Thymus (tissue), 11 donors: Measurements from ENCODE around the gene TMED10. TPM values are rescaled to one million over a fixed set of nuclear protein-coding genes. Genes with fewer than 3 reads are reported as not detected.
A peak's percentile ranks its signal among the peaks of the same experiment; 100 is the strongest.
"Not testable (repeated sequence)": the region's sequence is repeated elsewhere in the genome, so short reads cannot be mapped to it uniquely, and the experiment has no call there.

ENCODE experiments used
- DNase-seq, 9 donors: peaks; one replicate each; pipeline ENCODE4 v3.0.0-alpha.2; 2013; ENCODE audit warnings: low spot score in 9 of 9, low read depth in 6 of 9, missing footprints in 1 of 9
- H3K27ac ChIP-seq, 2 donors: one replicate each; pipeline ENCODE4 v1.5.1; 2013; ENCODE audit warnings: control low read depth in 1 of 2, low read depth in 1 of 2, low read length in 1 of 2, mild to moderate bottlenecking in 1 of 2, moderate library complexity in 1 of 2
- H3K27me3 ChIP-seq, 2 donors: one replicate each; pipeline ENCODE4 v1.5.1; 2013; ENCODE audit warnings: low read length in 1 of 2; ENCODE audit not compliant: control insufficient read depth in 2 of 2, insufficient read depth in 1 of 2
- H3K36me3 ChIP-seq, 2 donors: one replicate each; pipeline ENCODE4 v1.5.1; 2013; ENCODE audit warnings: low read length in 1 of 2, mild to moderate bottlenecking in 1 of 2, moderate library complexity in 1 of 2; ENCODE audit not compliant: control insufficient read depth in 2 of 2, insufficient read depth in 2 of 2
- H3K4me1 ChIP-seq, 2 donors: one replicate each; pipeline ENCODE4 v1.5.1; 2013; ENCODE audit warnings: low read length in 2 of 2; ENCODE audit not compliant: control insufficient read depth in 2 of 2, insufficient read depth in 2 of 2
- H3K4me3 ChIP-seq, 2 donors: one replicate each; pipeline ENCODE4 v1.5.1; 2013; ENCODE audit warnings: low read length in 2 of 2, control low read depth in 1 of 2, mild to moderate bottlenecking in 1 of 2
- H3K9me3 ChIP-seq, 2 donors: one replicate each; pipeline ENCODE4 v1.5.1; 2013; ENCODE audit warnings: low read length in 1 of 2, mild to moderate bottlenecking in 1 of 2; ENCODE audit not compliant: control insufficient read depth in 2 of 2, insufficient read depth in 1 of 2
- WGBS: extraction: QIAGEN DNeasy Blood & Tissue Kit; methylation state at CpG from one replicate; pipeline ENCODE4 v1.1.7; 2013; 5-methylcytosine and 5-hydroxymethylcytosine counted together
- polyA plus RNA-seq: library from polyadenylated mRNA; stranded (reverse); fragments of 200-250 nt; gene quantifications from one replicate; pipeline ENCODE4 v1.2.3, GENCODE V29; 2013
- total RNA-seq: library from RNA; stranded (reverse); fragments of 120-200 nt; gene quantifications from one replicate; pipeline ENCODE4 v1.2.4, GENCODE V29; 2013
- donor health status: healthy.

The TMED10 gene
- total and polyA plus RNA-seq, 2 donors, result 122 to 146 TPM

- WGBS, result 97% methylated on average over 6 of the region's 6 CpGs
- no peaks in the 10 kb centered on the region for H3K9me3 ChIP-seq
- no peak overlapping the region for H3K27ac ChIP-seq
- DNase-seq, result no peak
- H3K4me3 ChIP-seq, result no peak overlapping the region
- H3K36me3 ChIP-seq, result peaks cover 0 to 5% of the 10 kb centered on the region in 2 donors
- no peaks in the 10 kb centered on the region for H3K27me3 ChIP-seq
- peaks cover 19 to 22% of the 10 kb centered on the region in 2 donors for H3K4me1 ChIP-seq
Measured at GRCh38 chr14:75158843-75159614, 17.4 kb downstream of the TMED10 start.

- H3K4me1 ChIP-seq, result peaks cover 19% of the 10 kb centered on the region in 2 donors
- H3K9me3 ChIP-seq, result no peaks in the 10 kb centered on the region
- 31% methylated on average over 3 of the region's 3 CpGs for WGBS
- no peak overlapping the region for H3K4me3 ChIP-seq
- peak in 7 of 9 donors; percentile 33 to 82 (median 59) for DNase-seq
- no peak overlapping the region for H3K27ac ChIP-seq
- peaks cover 0 to 4% of the 10 kb centered on the region in 2 donors for H3K36me3 ChIP-seq
- H3K27me3 ChIP-seq, result no peaks in the 10 kb centered on the region
Measured at GRCh38 chr14:75156901-75157300, 19.5 kb downstream of the TMED10 start.

DNA sequence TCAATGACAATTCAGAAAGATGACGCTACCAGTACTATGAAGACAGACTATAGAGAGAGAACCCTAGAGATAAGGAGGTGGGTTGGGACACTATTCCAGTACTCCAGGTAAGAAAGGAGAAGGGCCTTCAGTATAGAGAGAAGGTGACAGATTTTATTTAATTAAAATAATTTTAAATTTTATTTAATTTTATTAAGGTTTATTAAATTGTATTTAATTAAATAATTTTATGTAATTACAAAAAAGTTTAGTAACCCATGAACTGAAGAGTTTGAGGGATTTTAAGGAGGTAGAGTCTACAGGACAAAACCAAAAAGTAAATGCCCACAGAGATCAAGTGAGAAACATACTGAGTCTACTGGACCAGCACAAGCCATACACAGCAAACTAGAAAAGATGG lies 20.3 kb downstream of the TMED10 start:
- H3K4me3 ChIP-seq, result no peak overlapping the region
- H3K27me3 ChIP-seq, result no peaks in the 10 kb centered on the region
- no peak overlapping the region for H3K27ac ChIP-seq
- no peak for DNase-seq
- 100% methylated on average over 1 of the region's 1 CpG for WGBS
- H3K4me1 ChIP-seq, result peaks cover 19% of the 10 kb centered on the region in 2 donors
- peaks cover 4 to 8% of the 10 kb centered on the region in 2 donors for H3K36me3 ChIP-seq
- no peaks in the 10 kb centered on the region for H3K9me3 ChIP-seq

DNA sequence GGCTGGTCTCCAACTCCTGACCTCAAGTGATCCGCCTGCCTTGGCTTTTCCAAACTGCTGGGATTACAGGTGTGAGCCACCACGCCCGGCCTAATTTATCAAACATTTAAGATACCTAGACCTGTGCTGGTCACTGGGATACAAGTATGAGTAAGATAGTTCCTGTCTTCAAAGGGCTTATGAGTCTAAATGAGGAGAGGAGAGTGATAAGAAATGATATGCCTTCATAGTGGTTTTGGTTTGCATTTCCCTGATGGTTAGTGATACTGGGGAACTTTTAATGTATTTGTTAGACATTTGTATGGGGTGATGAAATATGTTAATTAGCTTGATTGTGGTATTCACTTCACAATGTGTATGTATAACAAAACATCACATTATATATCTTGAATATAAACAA lies 21.2 kb downstream of the TMED10 start:
- Histone ChIP-seq H3K36me3 (peaks cover 6 to 14% of the 10 kb centered on the region in 2 donors), H3K4me1 (peaks cover 14 to 16% of the 10 kb centered on the region in 2 donors), H3K27ac (no peak overlapping the region), H3K27me3 (no peaks in the 10 kb centered on the region), H3K4me3 (no peak overlapping the region), H3K9me3 (no peaks in the 10 kb centered on the region)
- 94% methylated on average over 3 of the region's 3 CpGs for WGBS
- no peak for DNase-seq

- no peak overlapping the region for H3K27ac ChIP-seq
- no peak overlapping the region for H3K4me3 ChIP-seq
- no peaks in the 10 kb centered on the region for H3K9me3 ChIP-seq
- peaks cover 11 to 15% of the 10 kb centered on the region in 2 donors for H3K4me1 ChIP-seq
- peaks cover 9 to 27% of the 10 kb centered on the region in 2 donors for H3K36me3 ChIP-seq
- no peak for DNase-seq
- no peaks in the 10 kb centered on the region for H3K27me3 ChIP-seq
- WGBS, result 97% methylated on average over 1 of the region's 1 CpG
Measured at GRCh38 chr14:75153295-75153694, 23.1 kb downstream of the TMED10 start.

DNA sequence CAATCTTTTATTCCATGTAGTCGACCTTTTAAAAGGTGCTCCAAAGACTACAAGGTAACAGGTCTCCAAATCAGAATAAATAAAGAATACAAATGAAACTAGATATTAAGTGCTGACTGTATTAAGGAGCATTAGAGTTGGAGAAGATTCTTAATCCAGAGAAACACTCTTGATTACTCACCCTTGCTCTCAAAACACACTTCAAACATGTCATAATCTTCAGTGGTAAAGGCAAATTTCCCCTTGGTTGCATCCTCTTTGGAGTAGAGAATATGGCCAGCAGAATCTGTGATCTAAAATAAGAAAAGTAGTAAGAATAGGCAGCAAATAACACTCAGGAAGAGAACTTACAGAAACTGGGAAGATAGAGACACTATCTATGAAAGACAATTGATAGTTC lies 24.6 kb downstream of the TMED10 start:
- WGBS, result 94% methylated on average over 1 of the region's 1 CpG
- H3K9me3 ChIP-seq, result no peaks in the 10 kb centered on the region
- H3K4me1 ChIP-seq, result peaks cover 5 to 8% of the 10 kb centered on the region in 2 donors

GRCh38 chr14:75150637-75151036 lies 25.8 kb downstream of the TMED10 start:
- not testable (repeated sequence) for H3K4me1 ChIP-seq, H3K4me3 ChIP-seq, DNase-seq, H3K27me3 ChIP-seq, H3K27ac ChIP-seq, H3K9me3 ChIP-seq
- 98% methylated on average over 6 of the region's 6 CpGs for WGBS
- peaks cover 13 to 33% of the 10 kb centered on the region in 2 donors for H3K36me3 ChIP-seq

More for the DNA sequence above, 24.6 kb downstream of the TMED10 start:
- H3K4me3 ChIP-seq, result no peak overlapping the region
- H3K27me3 ChIP-seq, result no peaks in the 10 kb centered on the region
- DNase-seq, result no peak
- peaks cover 13 to 28% of the 10 kb centered on the region in 2 donors for H3K36me3 ChIP-seq
- H3K27ac ChIP-seq, result no peak overlapping the region

DNA sequence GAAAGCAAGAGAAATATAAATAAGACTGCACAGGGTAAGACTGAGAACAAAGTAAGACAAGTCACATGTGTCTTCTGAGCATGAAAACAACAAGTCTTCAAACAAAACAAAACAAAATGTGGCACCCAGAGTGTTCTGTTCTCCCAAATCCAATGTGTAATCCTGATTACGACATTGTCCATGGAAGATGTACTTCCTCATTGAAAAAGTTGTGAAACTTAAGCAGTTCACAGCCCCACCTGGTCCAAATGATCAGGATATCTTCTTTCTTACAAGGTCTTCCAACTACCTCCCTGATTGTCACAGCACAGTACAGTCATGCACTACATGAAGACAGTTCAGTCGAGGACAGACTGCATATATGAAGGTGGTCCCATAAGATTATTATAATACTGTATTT lies 26.3 kb downstream of the TMED10 start:
- Histone ChIP-seq H3K4me1 (peaks cover 0 to 2% of the 10 kb centered on the region in 2 donors), H3K27me3 (no peaks in the 10 kb centered on the region)
- 98% methylated on average over 2 of the region's 2 CpGs for WGBS

GRCh38 chr14:75147423-75148071 lies 28.9 kb downstream of the TMED10 start:
- H3K9me3 ChIP-seq, result no peaks in the 10 kb centered on the region
- no peak overlapping the region for H3K4me3 ChIP-seq
- DNase-seq, result no peak
- no peaks in the 10 kb centered on the region for H3K27me3 ChIP-seq
- peaks cover 18 to 48% of the 10 kb centered on the region in 2 donors for H3K36me3 ChIP-seq
- H3K27ac ChIP-seq, result peak overlapping the region in 1 of 2 donors; percentile 56
- WGBS, result 80% methylated on average over 13 of the region's 13 CpGs
- peaks cover 0 to 7% of the 10 kb centered on the region in 2 donors for H3K4me1 ChIP-seq

More for the DNA sequence above, 26.3 kb downstream of the TMED10 start:
- Histone ChIP-seq H3K36me3 (peaks cover 13 to 34% of the 10 kb centered on the region in 2 donors), H3K9me3 (no peaks in the 10 kb centered on the region), H3K27ac (no peak overlapping the region), H3K4me3 (no peak overlapping the region)
- DNase-seq, result no peak
